Left renal cortex interstitium (tissue), 4 donors: ENCODE data around the gene MYO3A. TPM values are rescaled to one million over a fixed set of nuclear protein-coding genes. Genes with fewer than 3 reads are reported as not detected.
"Not testable (repeated sequence)": the region's sequence is repeated elsewhere in the genome, so short reads cannot be mapped to it uniquely, and the experiment has no call there.

Experiments used
- DNase-seq, 4 donors: peaks; one replicate each; pipeline ENCODE4 v3.0.0-alpha.2; 2013; ENCODE audit warnings: low read depth in 4 of 4, low spot score in 2 of 4, missing footprints in 1 of 4
- polyA plus RNA-seq, 4 donors: library from polyadenylated mRNA; unstranded; fragments of 120-200 nt; gene quantifications; one replicate each; pipeline ENCODE4 v1.2.1, GENCODE V29; 2013; ENCODE audit not compliant: insufficient read length in 4 of 4

The MYO3A gene
- polyA plus RNA-seq, 4 donors, result 4.2 to 10.1 (median 6.6) TPM

- no peak for DNase-seq
Measured at GRCh38 chr10:26067680-26068079, 133.7 kb downstream of the MYO3A start.

DNA sequence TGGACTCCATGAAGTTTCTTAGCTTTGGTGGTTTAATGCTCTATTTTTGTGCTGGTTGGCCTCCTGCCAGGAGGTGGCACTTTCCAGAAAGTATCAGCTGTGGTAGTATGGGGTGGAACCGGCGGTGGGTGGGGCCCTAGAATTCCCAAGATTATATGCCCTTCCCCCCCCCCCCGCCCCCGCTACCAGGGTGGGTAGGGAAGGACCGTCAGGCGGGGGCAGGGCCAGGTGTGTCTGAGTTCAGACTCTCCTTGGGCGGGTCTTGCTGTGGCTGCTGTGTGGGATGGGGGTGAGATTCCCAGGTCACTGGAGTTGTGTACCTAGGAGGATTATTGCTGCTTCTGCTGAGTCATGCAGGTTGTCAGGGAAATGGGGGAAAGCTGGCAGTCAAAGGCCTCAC, 146.9 kb downstream of the MYO3A start:
- not testable (repeated sequence) for DNase-seq

GRCh38 chr10:26081459-26081858, 147.4 kb downstream of the MYO3A start:
- no peak for DNase-seq

DNA sequence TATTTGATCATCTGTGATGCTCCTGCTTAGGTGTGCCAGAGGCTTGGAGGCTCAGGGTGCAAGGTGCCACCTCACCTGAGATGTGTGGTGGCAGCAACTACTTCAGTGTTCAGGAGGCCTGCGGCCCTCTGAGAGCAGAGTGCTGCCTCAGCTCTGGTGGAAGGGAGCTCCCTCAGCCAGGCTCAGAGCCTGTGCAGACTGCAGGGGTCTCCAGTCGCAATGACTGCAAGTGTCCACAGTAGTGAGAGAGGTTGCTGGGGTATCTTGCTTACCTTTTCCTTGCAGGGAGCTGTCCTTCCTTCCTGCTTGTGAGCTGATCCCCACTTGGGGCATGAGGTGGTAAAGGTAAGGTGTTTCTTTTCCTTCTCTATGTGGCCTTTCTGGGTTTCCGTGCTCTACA, 151.5 kb downstream of the MYO3A start:
- no peak for DNase-seq

DNA sequence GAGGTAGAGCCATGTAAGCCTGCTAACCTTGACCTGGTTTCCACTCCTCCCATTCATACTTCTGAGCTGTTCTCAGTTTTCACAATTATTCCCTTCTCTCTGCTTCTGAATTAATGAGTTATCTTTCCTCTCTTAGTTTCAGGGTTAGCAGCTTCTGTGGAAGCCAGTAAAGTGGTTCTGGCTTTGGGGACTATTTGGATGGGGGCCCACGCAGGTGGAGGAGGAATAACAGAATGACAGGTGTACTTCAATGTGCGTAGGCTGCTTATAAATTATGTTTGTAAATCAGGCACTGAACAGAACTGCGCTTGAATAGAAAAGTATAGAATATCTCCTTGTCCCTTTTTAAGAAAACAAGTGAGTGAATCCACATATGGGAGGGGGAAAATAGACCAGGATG, 153.6 kb downstream of the MYO3A start:
- DNase-seq, result no peak

DNA sequence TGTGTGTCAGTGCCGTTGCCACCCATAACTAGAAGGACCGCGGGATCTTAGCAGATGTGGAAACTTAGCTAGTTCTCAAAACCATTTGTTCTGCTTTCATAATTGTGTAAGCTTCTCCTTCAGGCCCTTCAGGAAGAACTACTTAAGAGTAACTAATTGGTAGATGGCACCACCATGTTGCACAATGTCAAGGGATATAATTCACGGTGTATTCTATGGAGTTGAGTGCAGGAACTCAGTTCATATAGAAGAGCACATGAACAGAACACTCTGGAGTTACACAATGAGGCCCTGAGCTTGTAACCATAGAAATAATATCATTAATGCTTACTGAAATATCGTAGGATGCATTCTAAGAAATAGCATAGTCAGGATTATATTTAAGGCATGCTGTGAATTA, 156.0 kb downstream of the MYO3A start:
- DNase-seq, result no peak

DNA sequence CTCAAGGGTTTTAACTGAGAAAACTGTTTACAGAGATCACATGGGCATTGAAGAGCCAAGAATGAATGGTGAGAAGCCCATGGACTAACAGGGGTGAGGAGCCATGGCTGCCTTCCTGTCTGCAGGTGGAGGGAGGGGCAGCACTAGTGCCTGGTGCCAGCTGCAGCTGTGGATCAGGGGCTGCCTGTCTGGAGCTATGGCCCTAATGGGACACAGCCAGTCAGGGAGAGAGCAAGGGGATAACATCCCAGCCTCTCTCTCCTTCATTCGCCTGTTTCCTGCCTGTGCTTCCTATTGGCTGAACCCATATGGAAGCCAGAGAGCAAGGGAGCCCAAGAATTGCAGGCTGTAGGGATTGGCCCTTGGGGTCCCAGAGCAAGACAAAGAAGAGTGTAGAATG, 156.7 kb downstream of the MYO3A start:
- DNase-seq, result no peak

GRCh38 chr10:26093229-26093628, 159.2 kb downstream of the MYO3A start:
- no peak for DNase-seq

DNA sequence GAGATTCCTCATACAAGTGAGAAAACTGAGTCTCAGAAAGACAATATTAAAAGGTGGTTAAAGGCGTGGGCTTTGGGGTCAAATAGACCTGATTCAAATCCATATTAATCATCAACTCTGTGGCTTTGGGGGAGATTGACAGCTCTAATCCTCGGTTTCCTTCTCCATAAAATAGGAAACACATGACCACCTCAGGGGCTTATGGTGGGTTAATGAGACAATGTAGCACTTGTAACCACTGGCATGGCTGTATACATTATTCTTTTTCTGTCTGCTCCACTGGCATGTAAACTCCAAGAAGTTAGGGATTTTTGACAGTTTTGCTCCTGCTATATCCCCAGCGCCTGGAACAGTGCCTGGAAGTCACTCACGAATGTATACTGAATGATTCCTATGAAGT, 161.8 kb downstream of the MYO3A start:
- no peak for DNase-seq

- DNase-seq, result not testable (repeated sequence)
Measured at GRCh38 chr10:26097549-26097948, 163.5 kb downstream of the MYO3A start.

DNA sequence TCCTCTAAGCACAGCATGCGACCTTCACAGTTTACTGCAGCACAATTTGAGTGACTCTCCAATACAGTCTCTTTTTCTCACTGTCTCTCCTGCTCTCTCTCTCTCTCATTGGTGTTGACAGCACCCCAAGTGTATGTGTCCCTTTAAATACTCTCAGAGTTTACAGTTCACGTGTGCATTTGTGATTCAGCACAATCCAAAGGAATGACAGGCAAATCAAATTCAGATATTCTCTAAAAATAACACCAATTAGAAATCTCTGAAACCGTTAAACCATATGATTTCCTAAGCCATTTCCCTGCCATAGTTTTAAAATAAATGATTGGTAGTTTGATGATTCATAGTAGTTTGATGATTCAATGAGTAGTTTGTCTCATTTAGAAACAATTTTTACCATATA, 178.5 kb downstream of the MYO3A start:
- DNase-seq, result no peak

GRCh38 chr10:26138613-26139012, 204.6 kb downstream of the MYO3A start:
- DNase-seq, result no peak

- DNase-seq, result no peak
Measured at GRCh38 chr10:26156019-26156418, 222.0 kb downstream of the MYO3A start.

GRCh38 chr10:26157734-26158133, 223.7 kb downstream of the MYO3A start:
- no peak for DNase-seq

DNA sequence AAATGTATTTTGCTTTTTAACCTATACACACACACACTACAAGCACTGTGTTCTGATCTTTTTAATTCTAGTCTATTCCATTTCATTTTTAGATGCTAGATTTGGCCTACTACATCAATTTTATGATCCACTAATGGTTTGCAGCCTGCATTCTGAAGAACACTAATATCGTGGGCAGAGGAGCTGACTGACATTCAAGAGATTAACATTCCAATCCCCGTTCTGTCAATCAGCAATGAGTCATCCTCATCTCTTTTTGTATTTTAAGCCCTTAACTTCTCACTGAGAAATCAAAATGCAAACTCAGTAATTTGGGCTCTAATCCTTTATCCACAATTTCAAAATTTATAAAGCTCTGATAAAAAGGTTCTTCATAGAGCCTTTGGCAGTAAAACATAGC, 235.4 kb downstream of the MYO3A start:
- no peak for DNase-seq

DNA sequence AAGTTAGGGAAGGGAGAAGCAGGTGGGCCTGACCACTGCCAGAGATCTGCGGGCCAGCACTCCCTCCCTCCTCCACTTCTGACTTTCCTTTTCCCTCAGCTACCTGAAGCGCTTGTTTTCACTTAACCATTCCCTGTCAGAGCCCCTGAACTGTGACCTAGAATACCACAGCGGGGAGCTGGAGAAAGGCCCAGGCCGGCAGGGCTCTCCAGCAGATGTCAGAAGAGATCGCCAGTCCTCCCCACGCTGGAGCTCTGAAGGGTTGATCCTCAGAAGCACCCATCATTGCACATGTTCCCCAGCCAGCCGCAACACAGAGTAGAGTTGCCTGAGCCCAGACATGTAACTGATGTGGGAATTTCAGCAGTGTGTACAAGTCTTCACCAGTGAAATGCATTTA, 238.1 kb downstream of the MYO3A start:
- DNase-seq, result no peak

- DNase-seq, result no peak
Measured at GRCh38 chr10:26173837-26174236, 239.8 kb downstream of the MYO3A start.

DNA sequence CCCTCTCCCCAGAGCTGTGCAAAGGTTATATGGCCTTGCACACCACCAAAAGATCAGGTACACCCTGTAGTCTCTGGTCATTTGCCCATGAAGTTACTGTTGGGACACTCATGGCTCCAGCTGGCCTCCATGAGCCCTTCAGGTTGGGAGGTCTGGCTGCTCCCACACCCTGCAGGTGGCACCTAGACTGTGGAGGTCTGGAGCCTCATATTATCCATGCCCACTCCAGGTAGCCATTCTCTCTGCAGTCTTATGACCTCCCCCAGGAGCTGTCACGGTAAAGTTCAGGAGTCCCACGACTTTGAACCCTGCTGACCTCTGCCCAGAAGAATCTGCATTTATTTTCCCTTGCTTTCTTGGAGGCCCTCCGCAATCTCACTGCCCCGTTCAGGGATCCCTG, 243.3 kb downstream of the MYO3A start:
- DNase-seq, result no peak

- DNase-seq, result no peak
Measured at GRCh38 chr10:26194275-26194674, 260.2 kb downstream of the MYO3A start.

- no peak for DNase-seq
Measured at GRCh38 chr10:26197248-26197647, 263.2 kb downstream of the MYO3A start.

- DNase-seq, result no peak
Measured at GRCh38 chr10:26198119-26198518, 264.1 kb downstream of the MYO3A start.

DNA sequence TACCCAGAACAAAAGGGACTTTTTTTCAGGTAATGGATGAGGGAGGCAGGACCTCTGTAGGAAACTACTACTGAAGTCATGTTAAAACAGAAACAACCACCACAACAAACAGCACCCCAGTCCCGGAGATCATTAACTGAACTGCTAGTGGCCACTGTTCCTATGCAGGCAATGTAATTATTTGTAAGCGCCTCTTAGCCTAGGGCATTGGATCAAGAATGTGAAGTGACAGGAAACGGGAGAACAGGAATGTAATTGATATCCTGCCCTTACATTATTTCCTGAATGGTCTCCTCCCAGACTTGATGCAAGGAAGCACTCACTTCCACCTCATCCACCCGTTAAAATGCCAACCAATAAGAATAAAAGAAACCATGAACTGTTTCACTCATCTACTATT, 265.8 kb downstream of the MYO3A start:
- no peak for DNase-seq

GRCh38 chr10:26205223-26205622, 271.2 kb downstream of the MYO3A start:
- no peak for DNase-seq
